ENCODE data around the gene SBK1.

DNA sequence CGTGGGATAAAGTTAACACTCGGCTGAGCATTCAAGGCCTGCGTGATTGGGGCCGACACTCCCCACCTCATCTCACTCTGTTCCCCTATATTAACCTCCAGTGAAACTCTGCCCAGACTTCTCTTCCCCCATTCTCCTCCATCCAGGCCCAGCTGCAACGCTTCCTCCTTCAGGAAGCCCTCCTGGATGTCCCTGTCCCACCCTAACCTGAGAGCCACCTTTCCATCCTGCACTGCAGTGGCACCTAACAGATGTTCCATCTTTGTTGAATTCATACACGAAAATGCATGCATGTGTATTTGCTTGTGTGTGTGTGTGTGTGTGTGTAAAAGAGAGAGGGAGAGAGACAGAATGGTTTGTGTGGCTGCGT lies 32.6 kb upstream of the SBK1 start:
- TF ChIP-seq CTCF (IDR thresholded peaks at IDR 0.05) (no peak), POLR2A (IDR thresholded peaks at IDR 0.05) (no peak)

All from lower leg skin (tissue), 3 donors.